NCI-H774 (cell line): Measurements from ENCODE around the gene MGAT5.
A peak's percentile ranks its signal among the peaks of the same experiment; 100 is the strongest.

ENCODE experiments used
- DNase-seq: peaks from one replicate; lab custom pipeline; 2025; lab: John Stamatoyannopoulos, UW

MGAT5 gene

GRCh38 chr2:134398300-134398699 lies 144.4 kb downstream of the MGAT5 start:
- DNase-seq: no peak

DNA sequence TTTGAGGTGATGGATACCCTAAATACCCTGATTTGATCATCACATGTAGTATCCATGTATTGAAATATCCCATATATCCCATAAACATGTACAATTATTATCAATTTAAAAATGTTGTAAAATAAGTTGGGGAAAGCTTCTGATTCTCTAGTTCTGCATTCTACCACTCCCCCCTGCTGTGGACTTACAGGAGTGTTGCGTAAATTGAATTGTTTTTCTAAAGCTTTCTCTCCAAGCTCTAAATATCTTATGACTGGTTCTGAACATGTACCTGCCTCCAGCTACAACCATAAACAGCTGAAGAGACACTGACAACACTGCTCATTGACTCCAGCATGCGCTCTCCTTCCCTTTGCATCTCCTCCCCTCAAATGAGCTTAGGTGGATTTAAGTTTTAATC lies 145.2 kb downstream of the MGAT5 start:
- DNase-seq: no peak

GRCh38 chr2:134401081-134401497 lies 147.2 kb downstream of the MGAT5 start:
- DNase-seq: no peak

GRCh38 chr2:134401789-134402188 lies 147.9 kb downstream of the MGAT5 start:
- no peak for DNase-seq

- DNase-seq: no peak
These were observed 148.5 kb downstream of the MGAT5 start for GRCh38 chr2:134402410-134402809.

DNA sequence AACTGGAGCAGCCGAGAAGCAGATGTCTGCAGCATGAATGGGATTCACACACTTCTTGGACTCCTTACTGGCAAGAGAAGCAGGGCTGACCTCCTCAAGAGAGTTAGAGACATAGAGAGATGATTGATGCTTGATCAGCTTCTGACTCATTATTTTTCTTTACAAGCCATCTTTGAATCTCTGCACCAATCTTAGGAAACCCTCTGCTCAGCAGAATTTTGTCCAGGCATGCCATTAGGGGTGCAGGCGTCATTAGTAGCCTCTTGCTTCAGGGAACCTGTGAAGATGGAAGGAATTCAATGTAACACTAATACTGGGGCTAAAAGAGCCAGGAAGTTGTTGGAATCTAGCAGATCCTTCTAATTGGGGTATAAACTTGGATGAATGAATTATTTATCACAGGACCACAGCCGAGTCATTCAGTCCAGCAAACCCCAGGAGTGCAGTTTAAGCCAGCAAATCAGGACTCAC lies 151.8 kb downstream of the MGAT5 start:
- DNase-seq: no peak

DNA sequence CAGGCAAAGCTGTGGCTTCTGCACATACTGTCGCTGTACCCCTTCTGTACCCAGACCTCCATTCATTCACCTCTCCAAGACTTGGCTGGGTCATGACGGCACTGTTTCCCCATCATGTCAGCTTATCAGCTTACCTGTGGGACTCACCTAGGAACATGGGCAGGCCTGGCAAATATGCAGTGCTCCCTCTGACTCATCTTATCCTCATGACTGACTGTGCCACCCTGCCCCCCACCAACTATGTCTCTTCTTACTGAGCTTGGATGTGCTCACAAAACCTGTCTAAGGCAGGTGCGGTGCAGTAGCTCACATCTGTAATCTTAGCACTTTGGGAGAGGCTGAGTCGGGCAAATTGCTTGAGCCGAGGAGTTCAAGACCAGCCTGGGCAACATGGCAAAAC lies 152.4 kb downstream of the MGAT5 start:
- no peak for DNase-seq

DNA sequence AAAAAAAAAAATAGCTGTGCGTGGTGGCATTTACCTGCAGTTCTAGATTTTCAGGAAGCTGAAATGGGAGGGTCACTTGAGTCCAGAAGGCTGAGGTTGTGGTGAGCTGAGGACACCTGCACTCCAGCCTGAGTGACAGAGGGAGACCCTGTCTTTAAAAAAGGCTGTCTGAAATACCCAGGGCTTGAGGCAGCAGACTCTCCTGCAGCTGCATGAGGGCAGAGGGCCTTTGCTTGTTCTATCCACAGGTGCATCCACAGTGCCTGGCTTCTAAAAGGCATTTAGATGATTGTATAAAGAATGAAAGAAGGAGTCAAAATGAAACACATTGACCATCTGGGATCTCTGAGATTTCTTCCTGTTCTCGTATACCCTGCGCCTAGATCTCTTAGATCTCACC lies 152.9 kb downstream of the MGAT5 start:
- no peak for DNase-seq

DNA sequence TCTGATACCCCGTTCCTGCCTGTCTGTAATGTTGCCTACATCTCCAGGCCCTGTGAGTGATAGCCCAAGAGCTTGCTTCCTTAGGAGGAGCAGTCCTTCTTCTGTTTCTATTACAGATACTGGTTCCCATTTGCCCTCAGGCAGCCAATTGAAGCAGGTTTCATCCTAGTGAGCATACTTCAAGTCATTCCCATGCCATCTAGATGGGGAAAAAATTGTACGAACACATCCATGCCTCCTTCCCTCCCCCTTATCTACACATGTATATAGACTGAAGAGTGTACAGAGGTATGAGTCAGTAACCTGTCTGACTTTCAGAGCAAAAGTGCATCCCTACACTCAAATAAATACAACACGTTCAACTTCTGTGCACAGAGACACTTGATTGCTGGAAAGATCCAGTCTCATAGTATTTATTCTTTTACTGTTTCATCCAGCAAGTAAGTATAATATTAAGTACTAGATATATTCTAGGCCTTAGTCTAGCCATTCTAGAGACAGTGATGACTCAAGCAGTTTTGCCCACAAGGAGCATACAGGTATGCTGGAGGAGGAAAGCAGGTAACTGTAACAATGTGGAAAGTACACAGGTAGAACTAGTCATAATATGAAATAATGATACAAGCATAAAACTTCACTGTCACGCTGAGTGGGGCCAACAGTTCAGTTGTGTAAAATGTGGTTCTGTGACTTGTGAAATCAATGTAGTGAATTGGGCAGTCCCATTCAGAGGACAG lies 153.4 kb downstream of the MGAT5 start:
- DNase-seq: no peak

DNA sequence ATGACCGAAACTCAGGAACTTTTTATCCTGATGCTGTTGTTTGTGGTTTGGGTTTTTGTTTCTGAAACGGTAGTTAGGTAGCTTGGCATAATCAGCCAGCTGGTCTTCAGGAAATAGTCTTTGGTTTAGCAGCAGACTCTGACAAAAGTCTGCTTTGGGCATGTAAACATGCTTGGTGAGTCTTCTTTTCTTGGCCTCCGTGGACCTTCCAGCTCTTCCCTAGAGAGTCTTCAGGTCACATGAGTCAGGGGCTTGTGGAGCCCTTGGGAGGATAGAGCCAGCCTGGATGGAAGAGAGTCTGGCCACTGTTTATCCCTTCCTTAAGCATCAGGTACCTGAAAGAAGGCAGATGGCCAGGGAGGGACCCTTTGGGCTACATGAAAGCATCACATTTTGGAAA lies 154.5 kb downstream of the MGAT5 start:
- no peak for DNase-seq

DNA sequence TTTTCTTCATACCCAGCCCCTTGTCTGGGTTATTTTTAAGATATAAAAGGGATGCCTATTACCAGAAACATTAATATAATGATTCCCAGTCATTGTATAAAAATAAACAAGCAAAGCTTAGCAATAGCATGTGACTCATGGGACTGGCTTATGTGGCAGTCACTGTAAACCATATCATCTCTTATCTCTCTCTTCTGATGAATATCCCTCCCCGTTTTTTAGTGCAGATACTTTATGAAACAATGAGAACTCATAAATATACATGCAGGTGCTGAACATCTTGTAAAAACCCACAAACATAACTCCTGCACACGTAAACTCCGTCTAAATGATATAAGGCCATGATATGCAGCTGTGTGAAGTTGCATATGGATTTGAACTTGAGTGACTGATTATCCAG lies 154.9 kb downstream of the MGAT5 start:
- no peak for DNase-seq

DNA sequence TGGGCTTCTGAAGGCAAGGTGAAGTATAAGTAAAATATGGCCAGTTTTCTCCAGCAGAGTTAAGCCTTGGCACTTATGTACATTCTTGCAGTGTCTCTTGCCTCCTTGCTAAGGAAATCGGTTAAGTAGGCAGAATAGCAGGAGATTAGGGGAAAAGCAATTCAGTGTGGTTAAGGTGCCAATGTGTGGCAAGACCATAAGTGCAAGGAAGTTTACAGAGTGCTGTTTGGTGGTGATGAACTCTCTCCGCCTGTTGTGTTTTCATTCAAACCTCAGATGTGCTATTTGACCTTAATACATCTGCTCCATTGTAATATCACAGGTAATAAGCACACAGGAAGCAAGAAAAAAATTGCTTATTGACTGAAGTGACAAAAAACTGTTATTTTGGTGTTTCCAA lies 156.1 kb downstream of the MGAT5 start:
- no peak for DNase-seq

- no peak for DNase-seq
These were observed 157.0 kb downstream of the MGAT5 start for GRCh38 chr2:134410831-134411231.

GRCh38 chr2:134411279-134411827 lies 157.5 kb downstream of the MGAT5 start:
- no peak for DNase-seq

DNA sequence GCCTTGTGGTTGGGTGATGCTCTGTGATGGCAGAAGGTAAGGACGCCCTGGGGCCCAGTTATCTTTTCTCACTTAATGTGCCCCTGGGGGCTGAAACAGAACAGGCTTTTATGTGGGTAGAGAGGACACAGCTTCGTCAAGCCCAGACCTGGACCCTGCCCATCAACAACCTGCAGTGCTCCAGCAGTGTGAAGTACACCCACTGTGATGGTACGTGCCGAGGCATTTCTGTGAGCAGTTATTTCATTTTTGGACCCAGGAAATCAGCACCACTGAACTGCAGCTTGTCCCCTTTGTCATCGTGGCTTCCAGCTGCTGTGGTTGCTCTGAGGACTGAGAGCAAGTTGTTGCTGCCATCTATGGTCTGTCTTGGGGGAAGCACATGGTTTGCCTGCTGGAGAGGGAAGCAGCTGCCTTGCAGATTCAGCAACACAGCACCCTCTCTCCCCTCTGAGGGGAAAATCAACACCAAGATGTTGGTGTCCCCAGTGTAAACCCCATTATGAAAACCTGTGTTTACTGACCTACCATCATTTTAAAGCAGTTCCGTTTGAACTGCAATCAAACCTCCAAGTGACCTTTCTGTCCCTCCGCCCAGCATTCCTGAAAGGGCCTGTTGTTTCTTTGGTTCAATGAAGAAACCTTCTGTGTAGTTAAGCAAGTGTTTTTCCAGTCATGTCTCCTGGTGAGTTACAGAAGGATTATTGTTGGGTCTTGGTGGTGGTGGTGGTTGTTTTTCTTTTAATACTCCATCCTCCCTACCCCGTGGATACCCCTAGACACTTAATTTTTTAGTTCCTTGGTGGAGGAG lies 158.2 kb downstream of the MGAT5 start:
- DNase-seq: peak; percentile 45

DNA sequence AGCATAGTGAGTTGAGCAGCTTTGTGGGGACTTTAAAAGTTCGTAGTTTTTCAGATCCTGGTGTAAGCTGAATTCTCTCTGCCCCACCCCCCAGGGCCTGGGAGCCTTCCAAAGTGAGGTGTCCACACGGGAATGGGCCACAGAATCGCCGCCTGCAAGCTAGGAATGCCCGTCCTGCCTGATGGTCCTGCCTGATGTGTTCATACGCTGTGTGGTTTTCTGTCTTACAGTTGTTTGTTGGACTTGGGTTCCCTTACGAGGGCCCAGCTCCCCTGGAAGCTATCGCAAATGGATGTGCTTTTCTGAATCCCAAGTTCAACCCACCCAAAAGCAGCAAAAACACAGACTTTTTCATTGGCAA lies 158.7 kb downstream of the MGAT5 start:
- no peak for DNase-seq

- no peak for DNase-seq
These were observed 159.6 kb downstream of the MGAT5 start for GRCh38 chr2:134413430-134413829.

DNA sequence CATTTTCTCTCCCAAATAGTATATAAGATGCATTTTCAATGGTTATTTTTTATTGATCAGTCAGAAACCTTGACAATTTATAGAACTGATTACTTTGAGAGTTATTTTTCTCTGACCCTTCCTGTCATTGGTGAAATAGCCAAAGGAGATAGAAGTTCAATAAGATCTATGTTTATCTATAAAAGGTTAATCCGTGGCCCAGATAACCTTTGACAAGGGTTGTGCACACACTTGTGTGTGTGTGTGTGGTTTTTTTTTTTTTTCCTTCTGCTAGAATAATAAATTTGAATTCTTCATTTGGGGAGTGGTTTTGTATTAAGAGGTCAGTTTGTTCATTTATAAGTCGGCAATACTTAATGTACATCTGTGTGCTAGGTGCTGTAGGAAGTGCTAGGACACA lies 160.0 kb downstream of the MGAT5 start:
- no peak for DNase-seq

GRCh38 chr2:134416018-134416417 lies 162.1 kb downstream of the MGAT5 start:
- DNase-seq: no peak

DNA sequence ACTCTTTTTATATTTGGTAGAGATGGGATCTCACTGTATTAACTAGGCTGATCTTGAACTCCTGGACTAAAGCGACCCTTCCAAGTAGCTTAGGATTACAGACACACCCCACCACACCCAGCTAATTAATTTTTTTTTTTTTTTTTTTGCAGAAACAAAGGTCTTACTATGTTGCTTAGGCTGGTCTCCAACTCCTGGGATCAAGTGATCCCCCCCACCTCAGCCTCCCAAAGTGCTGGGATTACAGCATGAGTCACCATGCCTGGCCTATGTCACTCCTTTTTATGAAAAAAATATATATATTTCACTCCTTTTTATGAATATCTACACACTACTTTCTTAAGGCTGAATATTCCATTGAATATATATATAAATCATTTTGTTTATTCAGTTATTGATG lies 162.8 kb downstream of the MGAT5 start:
- DNase-seq: no peak

GRCh38 chr2:134417968-134418582 lies 164.2 kb downstream of the MGAT5 start:
- DNase-seq: no peak

GRCh38 chr2:134420259-134420658 lies 166.4 kb downstream of the MGAT5 start:
- no peak for DNase-seq

- no peak for DNase-seq
These were observed 167.0 kb downstream of the MGAT5 start for GRCh38 chr2:134420920-134421319.
